GM10847 (cell line): Measurements from ENCODE around the gene UBE2J1.

Experiments used
- POLR2A ChIP-seq: IDR thresholded peaks from 2 replicates; pipeline ENCODE4 v1.6.1; 2011; ENCODE audit not compliant: insufficient read length; ENCODE audit errors: extremely low read depth

UBE2J1 gene

GRCh38 chr6:89352278-89353117 lies at the start of gene UBE2J1:
UBE2J1 (minus strand) TSS chr6:89352722; CDS start chr6:89352569, 153 bp downstream.
- TF ChIP-seq POLR2A, result peak; percentile 86

GRCh38 chr6:89400912-89401399 lies 48.4 kb upstream of the UBE2J1 start:
- no peak for TF ChIP-seq POLR2A

- TF ChIP-seq POLR2A, result no peak
Observed at GRCh38 chr6:89400050-89400449, 47.5 kb upstream of the UBE2J1 start.

- TF ChIP-seq POLR2A, result no peak
Observed at GRCh38 chr6:89398762-89399525, 46.4 kb upstream of the UBE2J1 start.

- TF ChIP-seq POLR2A, result no peak
Observed at GRCh38 chr6:89393659-89394058, 41.1 kb upstream of the UBE2J1 start.

- no peak for TF ChIP-seq POLR2A
Observed at GRCh38 chr6:89392823-89393222, 40.3 kb upstream of the UBE2J1 start.

GRCh38 chr6:89388846-89389245 lies 36.3 kb upstream of the UBE2J1 start:
- TF ChIP-seq POLR2A, result no peak

- no peak for TF ChIP-seq POLR2A
Observed at GRCh38 chr6:89387516-89388201, 35.1 kb upstream of the UBE2J1 start.

GRCh38 chr6:89386917-89387491 lies 34.5 kb upstream of the UBE2J1 start:
- TF ChIP-seq POLR2A, result no peak

GRCh38 chr6:89385846-89386245 lies 33.3 kb upstream of the UBE2J1 start:
- TF ChIP-seq POLR2A, result no peak

GRCh38 chr6:89385156-89385667 lies 32.7 kb upstream of the UBE2J1 start:
- TF ChIP-seq POLR2A, result no peak

- no peak for TF ChIP-seq POLR2A
Observed at GRCh38 chr6:89381031-89381430, 28.5 kb upstream of the UBE2J1 start.

- TF ChIP-seq POLR2A, result no peak
Observed at GRCh38 chr6:89379281-89379680, 26.8 kb upstream of the UBE2J1 start.

GRCh38 chr6:89378628-89379027 lies 26.1 kb upstream of the UBE2J1 start:
- TF ChIP-seq POLR2A, result no peak
